ENCODE results near the gene MACROH2A1.

DNA sequence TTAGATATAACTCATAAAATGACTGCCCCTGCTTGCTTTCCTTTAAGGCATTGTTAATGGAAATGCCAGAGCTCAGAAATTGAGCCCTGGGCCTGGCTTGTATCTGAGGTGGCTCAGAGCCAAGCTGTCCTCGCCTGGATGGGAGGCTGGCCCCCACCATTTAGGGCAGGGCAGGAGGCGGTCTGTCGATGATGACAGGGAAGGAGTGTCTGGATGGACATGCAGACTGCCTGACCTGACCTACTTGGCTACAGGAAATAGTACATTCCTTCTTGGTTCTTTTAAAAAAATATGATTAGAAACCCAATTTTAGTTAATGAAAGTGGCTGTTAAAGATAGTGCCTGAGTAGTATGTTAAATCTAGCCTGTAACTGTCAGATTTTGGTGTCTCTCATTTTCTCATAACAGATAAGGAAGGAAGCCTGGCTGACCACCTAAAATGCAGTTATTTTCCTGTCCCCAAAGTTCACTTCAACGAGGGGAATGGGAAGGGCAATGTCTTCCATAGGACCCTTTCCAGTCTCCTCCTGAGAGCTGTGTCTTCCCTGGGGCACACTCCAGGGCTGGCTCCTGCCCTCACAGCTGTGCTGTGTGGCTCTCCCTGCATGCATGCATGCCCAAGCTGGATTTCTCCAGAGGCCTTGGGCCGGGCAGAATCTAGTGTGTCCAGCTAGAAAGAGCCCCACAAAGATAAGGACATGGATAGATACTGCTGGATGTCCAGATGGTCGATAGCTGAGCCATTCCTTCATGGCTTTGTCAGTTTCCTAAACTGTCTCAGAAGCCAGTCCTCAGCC lies 42.3 kb downstream of the MACROH2A1 start:
- TF ChIP-seq, protein P1, sequence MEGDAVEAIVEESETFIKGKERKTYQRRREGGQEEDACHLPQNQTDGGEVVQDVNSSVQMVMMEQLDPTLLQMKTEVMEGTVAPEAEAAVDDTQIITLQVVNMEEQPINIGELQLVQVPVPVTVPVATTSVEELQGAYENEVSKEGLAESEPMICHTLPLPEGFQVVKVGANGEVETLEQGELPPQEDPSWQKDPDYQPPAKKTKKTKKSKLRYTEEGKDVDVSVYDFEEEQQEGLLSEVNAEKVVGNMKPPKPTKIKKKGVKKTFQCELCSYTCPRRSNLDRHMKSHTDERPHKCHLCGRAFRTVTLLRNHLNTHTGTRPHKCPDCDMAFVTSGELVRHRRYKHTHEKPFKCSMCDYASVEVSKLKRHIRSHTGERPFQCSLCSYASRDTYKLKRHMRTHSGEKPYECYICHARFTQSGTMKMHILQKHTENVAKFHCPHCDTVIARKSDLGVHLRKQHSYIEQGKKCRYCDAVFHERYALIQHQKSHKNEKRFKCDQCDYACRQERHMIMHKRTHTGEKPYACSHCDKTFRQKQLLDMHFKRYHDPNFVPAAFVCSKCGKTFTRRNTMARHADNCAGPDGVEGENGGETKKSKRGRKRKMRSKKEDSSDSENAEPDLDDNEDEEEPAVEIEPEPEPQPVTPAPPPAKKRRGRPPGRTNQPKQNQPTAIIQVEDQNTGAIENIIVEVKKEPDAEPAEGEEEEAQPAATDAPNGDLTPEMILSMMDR (IDR thresholded peaks at IDR 0.05): no peak
- TF ChIP-seq POLR2A (IDR thresholded peaks at IDR 0.05): no peak
- TF ChIP-seq EP300 (IDR thresholded peaks at IDR 0.05): peak in 1 of 2 donors; percentile 50
